Common myeloid progenitor, CD34-positive (primary cell): Measurements from ENCODE around the gene LRAT. TPM values are rescaled to one million over a fixed set of nuclear protein-coding genes. Genes with fewer than 3 reads are reported as not detected.
A peak's percentile ranks its signal among the peaks of the same experiment; 100 is the strongest.

ENCODE experiments used
- CTCF ChIA-PET: fragments of 350-600 bp; sonication (Branson Sonifier 250); formaldehyde crosslinking; loops from one replicate; lab custom pipeline; 2021; ENCODE audit warnings: antibody characterized with exemption; lab: Charles Lee
- POLR2A ChIA-PET: fragments of 350-600 bp; sonication (Branson Sonifier 250); formaldehyde crosslinking; loops from one replicate; lab custom pipeline; 2021; ENCODE audit warnings: antibody characterized with exemption; lab: Charles Lee
- DNase-seq, 3 donors: peaks; one replicate each; pipeline versions ENCODE4 v3.0.0 to v3.0.0-alpha.2; 2013
- H3K27ac ChIP-seq, 2 experiments: 1 replicate in 1 of 2; 2 replicates in 1 of 2; pipeline ENCODE4 v1.7.0; 2013; ENCODE audit warnings: inconsistent platforms in 2 of 2, low read length in 2 of 2, mild to moderate bottlenecking in 2 of 2, low read depth in 1 of 2, moderate library complexity in 1 of 2; ENCODE audit not compliant: severe bottlenecking in 2 of 2, insufficient read depth in 1 of 2, poor library complexity in 1 of 2
- H3K27me3 ChIP-seq, 5 experiments: replicated peaks in 2 of 5; 1 replicate in 3 of 5; 2 replicates in 2 of 5; pipeline versions ENCODE4 v1.6.1 to v1.7.0; 2013; ENCODE audit warnings: low read length in 4 of 5, mild to moderate bottlenecking in 2 of 5, moderate library complexity in 2 of 5, inconsistent platforms in 1 of 5; ENCODE audit not compliant: insufficient read depth in 5 of 5, control insufficient read depth in 4 of 5
- H3K36me3 ChIP-seq, 4 experiments: 1 replicate in 2 of 4; 2 replicates in 2 of 4; pipeline versions ENCODE4 v1.6.1 to v1.7.0; 2013; ENCODE audit warnings: low read length in 3 of 4, control low read depth in 1 of 4, mild to moderate bottlenecking in 1 of 4; ENCODE audit not compliant: control insufficient read depth in 4 of 4, insufficient read depth in 4 of 4
- H3K4me1 ChIP-seq, 4 experiments: 1 replicate in 3 of 4; 2 replicates in 1 of 4; pipeline versions ENCODE4 v1.6.1 to v1.7.1; 2013; ENCODE audit warnings: low read length in 3 of 4, mild to moderate bottlenecking in 3 of 4, control low read depth in 1 of 4, inconsistent platforms in 1 of 4, moderate library complexity in 1 of 4; ENCODE audit not compliant: control insufficient read depth in 4 of 4, insufficient read depth in 4 of 4; ENCODE audit errors: control extremely low read depth in 1 of 4
- H3K4me3 ChIP-seq, 7 experiments: 1 replicate in 4 of 7; 2 replicates in 3 of 7; pipeline versions ENCODE4 v1.5.1 to v1.7.0; 2013; ENCODE audit warnings: mild to moderate bottlenecking in 7 of 7, low read length in 6 of 7, moderate library complexity in 6 of 7, inconsistent platforms in 2 of 7, low read depth in 2 of 7, control low read depth in 1 of 7; ENCODE audit not compliant: insufficient read depth in 4 of 7, control insufficient read depth in 1 of 7; ENCODE audit errors: extremely low read depth in 1 of 7
- H3K9me3 ChIP-seq, 5 experiments: 1 replicate in 4 of 5; 2 replicates in 1 of 5; pipeline versions ENCODE4 v1.6.1 to v1.7.1; 2013; ENCODE audit warnings: low read length in 4 of 5, mild to moderate bottlenecking in 2 of 5, inconsistent platforms in 1 of 5, low read depth in 1 of 5, moderate library complexity in 1 of 5; ENCODE audit not compliant: control insufficient read depth in 4 of 5, insufficient read depth in 2 of 5; ENCODE audit errors: control extremely low read depth in 1 of 5
- WGBS: methylation state at CpG from one replicate; pipeline ENCODE4 v1.1.5; 2013; ENCODE audit not compliant: insufficient coverage; 5-methylcytosine and 5-hydroxymethylcytosine counted together
- polyA plus RNA-seq: library from polyadenylated mRNA; unstranded; fragments of 120-200 nt; gene quantifications from one replicate; pipeline ENCODE4 v1.2.1, GENCODE V29; 2013

Gene LRAT
- 0.44 TPM for polyA plus RNA-seq

DNA sequence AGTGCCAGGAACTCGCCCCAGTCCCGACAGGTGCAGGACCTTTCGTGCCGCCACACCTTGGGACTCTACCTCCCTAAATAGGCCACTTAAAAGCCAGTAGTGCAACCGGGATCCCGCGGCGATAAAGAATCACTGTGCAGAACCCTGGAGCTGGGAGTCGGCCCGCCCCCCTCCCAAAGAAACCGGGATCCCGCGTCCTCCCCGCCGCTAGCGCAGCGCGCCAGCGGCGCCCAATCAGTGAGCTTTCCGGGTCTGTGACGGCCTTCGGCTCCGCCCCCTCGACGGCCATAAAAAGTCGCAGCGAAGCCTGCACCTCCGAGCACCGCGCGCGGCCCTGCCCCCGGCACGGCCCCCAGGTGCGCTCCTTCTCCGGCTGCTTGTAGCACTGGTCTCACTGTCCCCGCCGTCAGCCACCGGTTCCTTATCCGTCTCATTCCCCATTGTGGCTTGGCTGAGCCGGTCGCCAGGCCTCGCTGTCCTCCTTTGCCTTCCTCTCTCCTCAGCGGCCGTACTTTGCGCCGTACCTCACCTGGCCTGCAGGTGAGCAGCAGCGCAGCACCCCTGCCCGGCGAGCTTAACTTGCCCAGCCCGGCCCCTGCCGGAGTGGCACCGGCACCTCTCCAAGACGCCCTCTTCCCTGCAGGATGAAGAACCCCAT, at the start of gene LRAT:
Gene LRAT (plus strand): TSS at position 318 of the 658 bp plus-strand sequence. CDS start 327 bp downstream, at position 645.
- Histone ChIP-seq H3K36me3 (no peaks in the 10 kb centered on the region), H3K27ac (no peak within 1 kb of the TSS), H3K4me3 (peak within 1 kb of the TSS in 6 of 7 experiments; percentile 1 to 87 (median 74)), H3K4me1 (peaks cover 0 to 33% (median 19%) of the 10 kb centered on the region in 4 experiments), H3K27me3 (peaks cover 23 to 71% (median 34%) of the 10 kb centered on the region in 5 experiments), H3K9me3 (peaks cover 0 to under 1% (median 0%) of the 10 kb centered on the region in 5 experiments)
- ChIA-PET CTCF (interaction anchor here (0.6 to 1.6 kb wide), 6 partner anchors 57 to 1927 kb away, joined by 3 to 5 read pairs (median 3); no protein-coding TSS in a partner anchor), POLR2A (interaction anchor here (0.7 kb wide), 1 partner anchor 242 kb away, joined by 4 read pairs; no protein-coding TSS in a partner anchor)
- 1% methylated on average over 54 of the region's 55 CpGs for WGBS
- DNase-seq = peak; percentile 40 to 65 (median 63)

DNA sequence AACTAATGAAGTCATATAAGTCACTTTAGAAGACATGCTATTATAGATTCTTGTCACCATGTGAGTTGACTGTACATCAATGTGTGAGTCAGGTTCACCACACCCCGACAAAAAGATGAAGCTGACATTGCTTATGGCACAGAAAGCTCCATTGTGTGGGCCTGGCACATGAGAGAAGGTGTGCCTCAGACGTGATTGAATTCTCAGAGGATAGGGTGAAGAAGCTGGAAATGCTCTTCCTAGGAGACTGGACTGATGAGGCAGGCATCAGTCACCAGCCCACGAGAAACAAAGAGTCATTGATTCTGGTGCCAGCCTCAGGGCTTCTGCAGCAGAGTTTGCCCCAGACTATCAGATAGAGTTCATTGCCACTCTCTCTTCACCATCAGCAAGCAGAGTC, 35.9 kb upstream of the LRAT start:
- Histone ChIP-seq H3K27ac (no peak overlapping the region), H3K36me3 (no peaks in the 10 kb centered on the region), H3K4me3 (no peak overlapping the region), H3K4me1 (no peaks in the 10 kb centered on the region), H3K9me3 (peaks cover 0 to 3% (median 0%) of the 10 kb centered on the region in 5 experiments), H3K27me3 (no peaks in the 10 kb centered on the region)
- CTCF ChIA-PET = interaction anchor here (0.9 kb wide), 1 partner anchor 141 kb away, joined by 3 read pairs; no protein-coding TSS in a partner anchor
- 90% methylated on average over 3 of the region's 3 CpGs for WGBS
- POLR2A ChIA-PET = no interaction called here
- DNase-seq = no peak

DNA sequence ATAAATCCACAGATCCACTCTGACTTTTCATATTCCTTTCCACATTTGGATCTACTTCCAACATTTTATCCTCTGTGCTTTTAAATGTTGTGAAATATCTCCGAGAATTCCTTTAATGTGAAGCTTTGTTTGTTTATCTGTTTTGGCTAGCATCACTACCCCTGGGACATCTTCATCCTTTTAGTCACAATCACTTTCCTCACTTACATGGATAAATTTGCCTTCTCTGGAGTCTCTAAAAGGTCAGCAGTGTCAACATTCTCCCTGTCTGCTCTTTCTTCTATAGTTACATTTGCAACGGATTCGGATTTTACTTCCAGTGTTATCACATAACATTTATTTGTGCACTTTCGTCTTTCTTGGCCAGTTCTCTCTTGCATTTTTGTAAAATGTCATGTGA, 34.2 kb upstream of the LRAT start:
- ChIA-PET POLR2A (no interaction called here), CTCF (no interaction called here)
- no CpG with 5 or more reads among the region's 4 CpGs for WGBS
- DNase-seq = no peak
- Histone ChIP-seq H3K4me1 (no peaks in the 10 kb centered on the region), H3K36me3 (no peaks in the 10 kb centered on the region), H3K27me3 (no peaks in the 10 kb centered on the region), H3K9me3 (peaks cover 0 to 2% (median 0%) of the 10 kb centered on the region in 5 experiments), H3K4me3 (no peak overlapping the region), H3K27ac (no peak overlapping the region)

DNA sequence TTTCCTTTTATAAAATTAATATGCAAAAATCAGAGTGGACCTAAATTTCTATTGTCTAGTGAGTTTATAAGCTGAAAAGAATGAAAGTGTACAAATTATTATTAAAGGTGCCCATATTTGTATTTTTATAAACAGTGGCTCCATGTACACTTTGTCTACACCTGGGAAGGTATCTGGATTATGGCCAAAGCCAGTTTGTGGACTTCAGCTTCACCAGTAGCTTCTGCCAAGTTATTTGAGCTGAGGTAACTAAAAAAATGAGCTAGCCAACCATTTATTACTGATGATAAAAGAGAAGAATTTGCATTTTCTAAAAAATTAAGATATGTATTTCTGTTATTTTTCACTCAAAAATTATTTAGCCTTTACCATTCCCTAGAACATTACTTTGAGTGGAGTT, 32.3 kb upstream of the LRAT start:
- no peaks in the 10 kb centered on the region for H3K9me3 ChIP-seq
- H3K36me3 ChIP-seq = no peaks in the 10 kb centered on the region
- POLR2A ChIA-PET = no interaction called here
- no peak overlapping the region for H3K4me3 ChIP-seq
- no peaks in the 10 kb centered on the region for H3K4me1 ChIP-seq
- H3K27me3 ChIP-seq = no peaks in the 10 kb centered on the region
- H3K27ac ChIP-seq = no peak overlapping the region
- CTCF ChIA-PET = no interaction called here
- no peak for DNase-seq

DNA sequence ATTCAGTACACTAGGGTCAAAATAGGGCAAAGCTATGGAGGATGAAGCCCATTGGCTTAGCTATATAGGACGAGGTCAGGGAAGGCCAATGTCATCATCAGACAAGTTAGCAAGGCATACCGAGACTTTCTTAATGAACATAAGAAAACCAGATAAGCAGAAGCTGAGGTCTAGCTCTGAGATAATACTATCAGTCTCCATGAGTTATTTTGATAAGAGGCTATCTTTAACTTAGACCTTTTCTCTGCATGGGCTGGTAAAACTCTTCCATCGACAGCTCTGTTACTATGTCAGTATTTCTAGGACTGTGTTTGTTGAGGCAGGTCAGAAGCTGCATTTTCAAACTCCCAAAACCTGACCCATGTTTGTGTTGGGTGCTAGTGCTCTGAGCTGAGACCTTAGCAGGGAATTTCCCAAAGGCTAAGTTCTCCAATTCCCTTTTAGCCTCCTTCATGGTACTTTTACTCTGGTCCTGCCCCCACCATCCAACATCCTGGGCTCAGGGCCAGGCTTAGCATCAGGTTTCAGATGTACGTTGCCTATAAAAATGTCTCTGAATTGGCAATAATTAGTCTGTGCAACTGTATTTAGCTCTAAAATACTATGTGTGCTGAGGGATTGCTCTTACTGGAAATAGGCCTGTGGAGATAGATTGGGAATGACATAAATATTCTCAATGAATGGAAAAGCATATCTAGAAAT, 29.3 kb upstream of the LRAT start:
- Histone ChIP-seq H3K4me3 (no peak overlapping the region), H3K4me1 (no peaks in the 10 kb centered on the region), H3K9me3 (no peaks in the 10 kb centered on the region), H3K36me3 (no peaks in the 10 kb centered on the region), H3K27ac (no peak overlapping the region), H3K27me3 (peaks cover 0 to 4% (median 0%) of the 10 kb centered on the region in 5 experiments)
- ChIA-PET POLR2A (no interaction called here), CTCF (no interaction called here)
- DNase-seq = peak in 1 of 3 donors; percentile 1
- WGBS = 93% methylated on average over 2 of the region's 4 CpGs

DNA sequence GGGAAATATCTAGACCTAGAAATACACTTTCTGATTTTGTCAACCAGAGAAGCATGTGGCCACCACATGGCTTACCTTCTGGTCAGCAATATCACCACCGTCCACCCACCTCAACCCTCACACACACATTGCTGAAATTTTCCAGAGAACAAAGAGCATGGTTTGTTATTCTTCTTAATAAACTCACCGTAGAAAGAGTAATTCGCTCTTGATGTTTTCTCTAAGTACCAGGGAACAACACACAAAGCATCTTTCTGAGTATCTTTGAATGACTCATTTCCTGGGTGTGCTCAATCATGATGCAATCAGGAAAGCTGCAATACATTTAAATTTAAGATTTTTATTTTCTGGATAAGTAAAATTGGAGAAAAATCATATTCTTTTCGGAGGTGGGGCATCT, 24.7 kb upstream of the LRAT start:
- Histone ChIP-seq H3K4me1 (no peaks in the 10 kb centered on the region), H3K27me3 (peaks cover 0 to 4% (median 0%) of the 10 kb centered on the region in 5 experiments), H3K27ac (no peak overlapping the region), H3K9me3 (no peaks in the 10 kb centered on the region), H3K36me3 (no peaks in the 10 kb centered on the region), H3K4me3 (no peak overlapping the region)
- WGBS = 95% methylated on average over 4 of the region's 4 CpGs
- POLR2A ChIA-PET = no interaction called here
- CTCF ChIA-PET = interaction anchor here (0.6 to 1.8 kb wide), 2 partner anchors 12 to 59 kb away, joined by 3 read pairs; no protein-coding TSS in a partner anchor
- no peak for DNase-seq

DNA sequence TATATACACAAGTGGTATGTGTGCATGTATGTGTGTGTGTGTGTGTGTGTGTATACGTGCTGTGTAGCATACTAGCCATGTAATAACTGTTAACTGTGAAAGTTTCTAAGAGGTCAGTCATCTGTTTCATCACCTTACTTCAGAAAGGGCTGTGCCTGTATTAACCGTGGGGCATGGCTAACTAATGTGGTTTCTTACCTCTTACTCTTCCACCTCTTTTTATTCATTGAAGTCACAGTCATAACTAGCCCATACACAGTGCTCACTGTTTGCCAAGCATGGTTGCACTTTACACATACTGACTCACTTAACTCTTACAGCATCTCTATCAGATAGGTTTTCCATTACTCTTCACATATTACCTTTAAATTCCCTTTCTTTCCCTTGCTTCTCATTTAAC, 23.7 kb upstream of the LRAT start:
- no peak for DNase-seq
- ChIA-PET POLR2A (no interaction called here), CTCF (interaction anchor here (1.8 kb wide), 1 partner anchor 11 kb away, joined by 3 read pairs; no protein-coding TSS in a partner anchor)
- H3K4me3 ChIP-seq = no peak overlapping the region
- no peaks in the 10 kb centered on the region for H3K4me1 ChIP-seq
- peaks cover 0 to 4% (median 0%) of the 10 kb centered on the region in 5 experiments for H3K27me3 ChIP-seq
- no peak overlapping the region for H3K27ac ChIP-seq
- H3K36me3 ChIP-seq = no peaks in the 10 kb centered on the region
- WGBS = 91% methylated on average over 1 of the region's 2 CpGs
- no peaks in the 10 kb centered on the region for H3K9me3 ChIP-seq
